ENCODE measurements around the gene CLEC5A. TPM values are rescaled to one million over a fixed set of nuclear protein-coding genes. Genes with fewer than 3 reads are reported as not detected.

CLEC5A gene
- total and polyA plus RNA-seq, 12 donors, result 0.17 to 5.8 (median 1.9) TPM; not detected in 1

- intact Hi-C loops (cut with DNase I), result no loop called here
- Histone ChIP-seq H3K27ac (no peak overlapping the region), H3K4me1 (replicated peaks in 1 of 2) (no peaks in the 10 kb centered on the region), H3K36me3 (replicated peaks in 1 of 2) (no peaks in the 10 kb centered on the region), H3K27me3 (no peaks in the 10 kb centered on the region), H3K9me3 (replicated peaks in 1 of 3) (no peaks in the 10 kb centered on the region), H3K4me3 (no peak overlapping the region)
- TF ChIP-seq CTCF (IDR thresholded peaks at IDR 0.05) (no peak), POLR2A (IDR thresholded peaks at IDR 0.05) (no peak)
- WGBS, 4 donors, result 66 to 74% (median 69%) methylated on average over 2 of the region's 2 CpGs
- no peak for DNase-seq
Measured at GRCh38 chr7:141974831-141975230, 28.1 kb upstream of the CLEC5A start.

GRCh38 chr7:141973673-141974072 lies 26.9 kb upstream of the CLEC5A start, which contains the start of gene TAS2R38:
TAS2R38 (minus strand) TSS chr7:141973773; CDS start chr7:141973689, 84 bp downstream.
- WGBS, 4 donors, result 69 to 81% (median 74%) methylated on average over 7 of the region's 7 CpGs
- Histone ChIP-seq H3K36me3 (replicated peaks in 1 of 2) (no peaks in the 10 kb centered on the region), H3K27ac (no peak within 1 kb of the TSS), H3K4me3 (no peak within 1 kb of the TSS), H3K9me3 (replicated peaks in 1 of 3) (no peaks in the 10 kb centered on the region), H3K4me1 (replicated peaks in 1 of 2) (no peaks in the 10 kb centered on the region), H3K27me3 (no peaks in the 10 kb centered on the region)
- TF ChIP-seq POLR2A (IDR thresholded peaks at IDR 0.05) (no peak), CTCF (IDR thresholded peaks at IDR 0.05) (no peak)
- no peak for DNase-seq
- intact Hi-C loops (cut with DNase I), result no loop called here

GRCh38 chr7:141960687-141961422 lies 14.1 kb upstream of the CLEC5A start:
- intact Hi-C loops (cut with DNase I), result no loop called here
- 61 to 80% (median 69%) methylated on average over 3 of the region's 3 CpGs for WGBS, 4 donors
- Histone ChIP-seq H3K36me3 (replicated peaks in 1 of 2) (no peaks in the 10 kb centered on the region), H3K4me3 (no peak overlapping the region), H3K9me3 (replicated peaks in 1 of 3) (no peaks in the 10 kb centered on the region), H3K27me3 (no peaks in the 10 kb centered on the region), H3K4me1 (replicated peaks in 1 of 2) (no peaks in the 10 kb centered on the region), H3K27ac (peak overlapping the region in 1 of 5 donors; percentile 20)
- no peak for DNase-seq
- TF ChIP-seq POLR2A (IDR thresholded peaks at IDR 0.05) (no peak), CTCF (IDR thresholded peaks at IDR 0.05) (no peak)

- no peaks in the 10 kb centered on the region for H3K36me3 ChIP-seq (replicated peaks in 1 of 2)
- H3K27ac ChIP-seq, result no peak overlapping the region
- intact Hi-C loops (cut with DNase I), result no loop called here
- no peaks in the 10 kb centered on the region for H3K27me3 ChIP-seq
- H3K4me1 ChIP-seq (replicated peaks in 1 of 2), result no peaks in the 10 kb centered on the region
- TF ChIP-seq POLR2A (IDR thresholded peaks at IDR 0.05) (no peak), CTCF (IDR thresholded peaks at IDR 0.05) (no peak)
- no peaks in the 10 kb centered on the region for H3K9me3 ChIP-seq (replicated peaks in 1 of 3)
- H3K4me3 ChIP-seq, result no peak overlapping the region
- no peak for DNase-seq
- 44 to 55% (median 51%) methylated on average over 3 of the region's 3 CpGs for WGBS, 4 donors
Measured at GRCh38 chr7:141956084-141956483, 9.3 kb upstream of the CLEC5A start.

Data from adrenal gland (tissue), 12 donors.